WERI-Rb-1 (cell line): ENCODE data around the gene IL12RB1.

Experiments
- DNase-seq: peaks from one replicate; pipeline ENCODE4 v3.0.0-alpha.2; 2020
- H3K27ac ChIP-seq: fragments of 250-450 bp; sonication (Bioruptor Pico); 2 replicates; pipeline ENCODE4 v1.5.1; 2020; ENCODE audit warnings: mild to moderate bottlenecking, moderate library complexity
- H3K27me3 ChIP-seq: fragments of 250-450 bp; sonication (Bioruptor Pico); 2 replicates; pipeline ENCODE4 v1.5.1; 2021; ENCODE audit warnings: mild to moderate bottlenecking, low read depth, moderate library complexity; ENCODE audit not compliant: insufficient read depth, severe bottlenecking
- H3K36me3 ChIP-seq: fragments of 250-450 bp; sonication (Bioruptor Pico); 2 replicates; pipeline ENCODE4 v1.5.1; 2020; ENCODE audit warnings: mild to moderate bottlenecking, moderate library complexity
- H3K4me3 ChIP-seq: 2 replicates; pipeline ENCODE4 v1.5.1; 2011; ENCODE audit warnings: low read depth, mild to moderate bottlenecking, control low read depth, low read length
- H3K9me3 ChIP-seq: fragments of 250-450 bp; sonication (Bioruptor Pico); 2 replicates; pipeline ENCODE4 v1.5.1; 2021; ENCODE audit warnings: mild to moderate bottlenecking, moderate library complexity; ENCODE audit not compliant: severe bottlenecking
- CTCF ChIP-seq: IDR thresholded peaks from 2 replicates; pipeline ENCODE4 v1.5.1; 2011; ENCODE audit warnings: low read depth, mild to moderate bottlenecking, control low read depth, inconsistent platforms, low read length

IL12RB1 gene

GRCh38 chr19:18128044-18128443 is 41.3 kb upstream of the IL12RB1 start:
- H3K4me3 ChIP-seq = no peak overlapping the region
- H3K9me3 ChIP-seq = no peaks in the 10 kb centered on the region
- H3K27ac ChIP-seq = no peak overlapping the region
- no peaks in the 10 kb centered on the region for H3K27me3 ChIP-seq
- no peak for DNase-seq
- no peak for TF ChIP-seq CTCF
- H3K36me3 ChIP-seq = peaks cover 71% of the 10 kb centered on the region

- H3K27me3 ChIP-seq = no peaks in the 10 kb centered on the region
- no peak for DNase-seq
- H3K9me3 ChIP-seq = no peaks in the 10 kb centered on the region
- H3K36me3 ChIP-seq = peaks cover 66% of the 10 kb centered on the region
- peak overlapping the region; percentile 22 for H3K27ac ChIP-seq
- TF ChIP-seq CTCF = no peak
- H3K4me3 ChIP-seq = no peak overlapping the region
Observed at GRCh38 chr19:18126097-18126496, 39.4 kb upstream of the IL12RB1 start.

- Histone ChIP-seq H3K27ac (peak overlapping the region; percentile 69), H3K36me3 (peaks cover 54% of the 10 kb centered on the region), H3K27me3 (no peaks in the 10 kb centered on the region), H3K4me3 (no peak overlapping the region), H3K9me3 (no peaks in the 10 kb centered on the region)
- peak; percentile 82 for DNase-seq
- no peak for TF ChIP-seq CTCF
Observed at GRCh38 chr19:18123819-18124218, 37.1 kb upstream of the IL12RB1 start.

GRCh38 chr19:18122860-18123795 is 36.4 kb upstream of the IL12RB1 start:
- no peak overlapping the region for H3K4me3 ChIP-seq
- peak overlapping the region; percentile 69 for H3K27ac ChIP-seq
- peaks cover 47% of the 10 kb centered on the region for H3K36me3 ChIP-seq
- H3K27me3 ChIP-seq = no peaks in the 10 kb centered on the region
- DNase-seq = peak; percentile 35
- H3K9me3 ChIP-seq = no peaks in the 10 kb centered on the region
- no peak for TF ChIP-seq CTCF

GRCh38 chr19:18122424-18122823 is 35.7 kb upstream of the IL12RB1 start:
- H3K27me3 ChIP-seq = no peaks in the 10 kb centered on the region
- no peak for TF ChIP-seq CTCF
- no peak for DNase-seq
- no peaks in the 10 kb centered on the region for H3K9me3 ChIP-seq
- no peak overlapping the region for H3K4me3 ChIP-seq
- H3K27ac ChIP-seq = no peak overlapping the region
- peaks cover 43% of the 10 kb centered on the region for H3K36me3 ChIP-seq
